Measurements from ENCODE around the gene PKP4.
"Not testable (repeated sequence)": the region's sequence is repeated elsewhere in the genome, so short reads cannot be mapped to it uniquely, and the experiment has no call there.

PKP4 gene, protein sequence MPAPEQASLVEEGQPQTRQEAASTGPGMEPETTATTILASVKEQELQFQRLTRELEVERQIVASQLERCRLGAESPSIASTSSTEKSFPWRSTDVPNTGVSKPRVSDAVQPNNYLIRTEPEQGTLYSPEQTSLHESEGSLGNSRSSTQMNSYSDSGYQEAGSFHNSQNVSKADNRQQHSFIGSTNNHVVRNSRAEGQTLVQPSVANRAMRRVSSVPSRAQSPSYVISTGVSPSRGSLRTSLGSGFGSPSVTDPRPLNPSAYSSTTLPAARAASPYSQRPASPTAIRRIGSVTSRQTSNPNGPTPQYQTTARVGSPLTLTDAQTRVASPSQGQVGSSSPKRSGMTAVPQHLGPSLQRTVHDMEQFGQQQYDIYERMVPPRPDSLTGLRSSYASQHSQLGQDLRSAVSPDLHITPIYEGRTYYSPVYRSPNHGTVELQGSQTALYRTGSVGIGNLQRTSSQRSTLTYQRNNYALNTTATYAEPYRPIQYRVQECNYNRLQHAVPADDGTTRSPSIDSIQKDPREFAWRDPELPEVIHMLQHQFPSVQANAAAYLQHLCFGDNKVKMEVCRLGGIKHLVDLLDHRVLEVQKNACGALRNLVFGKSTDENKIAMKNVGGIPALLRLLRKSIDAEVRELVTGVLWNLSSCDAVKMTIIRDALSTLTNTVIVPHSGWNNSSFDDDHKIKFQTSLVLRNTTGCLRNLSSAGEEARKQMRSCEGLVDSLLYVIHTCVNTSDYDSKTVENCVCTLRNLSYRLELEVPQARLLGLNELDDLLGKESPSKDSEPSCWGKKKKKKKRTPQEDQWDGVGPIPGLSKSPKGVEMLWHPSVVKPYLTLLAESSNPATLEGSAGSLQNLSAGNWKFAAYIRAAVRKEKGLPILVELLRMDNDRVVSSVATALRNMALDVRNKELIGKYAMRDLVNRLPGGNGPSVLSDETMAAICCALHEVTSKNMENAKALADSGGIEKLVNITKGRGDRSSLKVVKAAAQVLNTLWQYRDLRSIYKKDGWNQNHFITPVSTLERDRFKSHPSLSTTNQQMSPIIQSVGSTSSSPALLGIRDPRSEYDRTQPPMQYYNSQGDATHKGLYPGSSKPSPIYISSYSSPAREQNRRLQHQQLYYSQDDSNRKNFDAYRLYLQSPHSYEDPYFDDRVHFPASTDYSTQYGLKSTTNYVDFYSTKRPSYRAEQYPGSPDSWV

DNA sequence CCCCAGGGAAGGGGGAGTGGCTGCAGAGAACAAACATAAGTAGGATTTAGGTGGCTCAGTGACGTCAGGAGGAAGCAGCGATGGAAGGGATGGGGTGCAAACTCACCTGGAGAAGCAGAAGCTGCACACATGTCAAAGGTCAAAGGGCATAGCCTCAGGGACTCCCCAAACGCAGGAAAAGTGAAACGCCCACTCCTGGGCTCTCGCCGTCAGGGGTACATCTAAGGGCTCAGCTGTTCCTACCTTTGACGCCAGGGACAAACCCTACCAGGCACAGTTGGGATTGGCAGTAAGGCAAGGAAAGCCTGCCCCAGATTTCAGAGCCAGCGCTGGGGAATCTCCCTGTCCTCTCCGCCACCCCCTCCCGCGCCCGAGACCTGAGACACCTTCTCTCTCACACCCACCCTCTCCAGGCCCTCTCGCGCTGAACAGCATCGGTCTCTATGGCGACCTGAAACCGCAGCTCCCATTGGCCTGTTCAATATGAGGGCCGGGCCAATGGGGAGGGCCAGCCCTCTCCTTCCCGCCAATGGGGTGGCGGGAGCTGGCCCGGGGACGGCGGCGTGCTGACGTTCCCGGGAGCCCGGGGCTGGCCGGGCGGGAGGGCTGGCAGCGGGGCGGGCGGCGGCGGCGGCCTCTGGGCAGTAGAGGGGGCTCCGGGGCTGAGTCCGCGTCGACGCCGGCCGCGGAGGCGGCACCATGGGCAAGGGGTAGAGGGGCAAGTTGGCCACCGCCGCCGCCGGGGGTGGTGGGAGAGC is at the start of gene PKP4, which contains the start of gene CCDC148:
Gene PKP4 (plus strand): TSS at position 644 of the 758 bp plus-strand sequence. CDS start 76,233 bp downstream, outside the sequence.
Gene CCDC148 (minus strand): TSS at position 445 of the 758 bp plus-strand sequence. CDS start 314 bp downstream, at position 131.
- DNase-seq, result peak; percentile 95

DNA sequence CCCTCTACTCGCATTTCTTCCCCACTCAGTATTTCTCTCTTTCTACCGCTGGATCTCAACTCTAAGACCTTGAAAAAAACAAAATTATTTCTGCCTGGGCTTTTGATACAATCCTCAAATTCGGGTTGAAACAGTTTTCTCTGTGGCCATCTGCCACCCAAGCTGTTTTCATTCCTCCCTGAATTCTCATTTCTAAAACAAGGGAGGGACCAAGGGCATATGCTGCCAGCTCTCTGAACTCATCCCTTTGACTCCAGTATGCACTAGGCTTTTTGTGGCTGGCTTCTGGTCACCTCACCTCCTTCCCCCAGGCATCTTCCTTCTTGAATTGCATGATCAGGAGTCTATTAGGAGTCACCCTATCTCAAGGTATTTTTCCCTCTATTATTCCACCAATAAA is 49.7 kb upstream of the PKP4 start:
- DNase-seq, result no peak

DNA sequence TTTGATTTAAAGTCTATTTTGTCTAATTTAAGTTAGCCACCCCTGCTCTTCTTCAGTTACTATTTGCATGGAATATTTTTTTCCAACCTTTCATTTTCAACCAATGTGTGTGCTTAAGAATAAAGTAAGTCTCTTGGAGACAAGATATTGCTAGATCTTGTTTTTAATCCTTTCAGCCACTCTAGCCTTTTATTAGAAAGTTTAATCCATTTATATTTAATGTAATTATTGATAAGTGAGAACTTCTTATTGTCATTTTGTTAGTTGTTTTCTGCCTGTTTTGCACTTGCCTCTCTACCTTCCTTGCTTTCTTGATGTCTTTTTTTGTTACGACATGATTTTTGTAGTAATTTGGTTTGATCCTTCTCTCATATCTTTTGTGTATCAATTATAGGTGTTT is 46.6 kb upstream of the PKP4 start:
- DNase-seq, result no peak

DNA sequence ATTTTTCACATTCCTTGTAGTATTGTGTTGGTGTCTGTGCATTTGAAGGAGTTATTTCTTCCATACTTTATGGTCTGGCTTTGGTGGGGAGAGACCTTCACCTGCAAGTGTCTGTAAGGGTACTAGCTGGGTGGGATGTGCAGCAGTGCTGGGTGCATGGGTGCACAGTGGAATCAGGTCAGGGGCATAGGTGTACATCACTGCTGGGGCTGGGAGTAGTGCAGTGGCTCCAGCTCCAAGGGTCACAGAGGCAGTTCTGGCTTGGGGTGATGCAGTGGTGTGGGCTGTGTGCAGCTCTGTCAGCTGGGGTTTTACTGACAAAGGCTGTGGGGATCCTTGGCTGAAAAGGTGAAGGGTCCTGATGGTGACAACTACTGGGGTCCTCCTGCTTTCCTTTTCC is 45.0 kb upstream of the PKP4 start:
- DNase-seq, result no peak

DNA sequence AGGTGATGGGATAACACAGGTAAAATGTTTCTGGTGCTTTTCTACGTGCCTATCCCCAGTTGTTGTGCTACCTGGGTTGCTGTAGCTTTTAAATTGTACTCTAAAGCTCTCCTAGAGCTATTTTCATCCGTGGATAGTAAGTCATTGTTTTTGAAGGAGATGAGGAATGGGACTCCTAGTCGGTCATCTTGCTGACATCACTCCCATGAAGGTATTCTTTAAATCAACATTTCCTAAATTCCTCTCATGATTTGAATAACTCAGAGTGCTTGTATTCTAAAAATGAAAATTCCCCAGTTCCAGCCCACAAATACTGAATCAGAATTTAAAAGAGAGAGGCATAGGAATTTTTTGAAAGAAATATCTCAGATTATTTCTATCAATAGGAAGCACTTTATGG is 44.5 kb upstream of the PKP4 start:
- no peak for DNase-seq

DNA sequence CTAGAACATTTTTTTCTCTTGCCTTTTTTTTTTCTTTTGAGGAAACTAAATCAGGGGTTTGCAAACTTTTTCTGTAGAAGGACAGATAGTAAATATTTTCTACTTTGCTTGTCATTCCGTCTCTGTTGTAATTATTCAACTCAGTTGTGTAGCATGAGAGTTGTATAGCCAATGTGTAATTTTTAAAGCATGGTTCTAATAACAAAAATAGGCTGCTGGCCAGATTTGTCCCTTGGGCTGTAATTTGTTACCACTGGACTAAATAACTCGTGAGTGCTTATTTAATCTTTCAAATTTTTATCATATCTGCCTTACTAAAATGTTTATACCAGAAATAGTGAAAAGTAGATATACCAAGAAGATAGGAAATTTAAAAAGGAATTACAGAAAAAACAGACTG is 43.2 kb upstream of the PKP4 start:
- no peak for DNase-seq

DNA sequence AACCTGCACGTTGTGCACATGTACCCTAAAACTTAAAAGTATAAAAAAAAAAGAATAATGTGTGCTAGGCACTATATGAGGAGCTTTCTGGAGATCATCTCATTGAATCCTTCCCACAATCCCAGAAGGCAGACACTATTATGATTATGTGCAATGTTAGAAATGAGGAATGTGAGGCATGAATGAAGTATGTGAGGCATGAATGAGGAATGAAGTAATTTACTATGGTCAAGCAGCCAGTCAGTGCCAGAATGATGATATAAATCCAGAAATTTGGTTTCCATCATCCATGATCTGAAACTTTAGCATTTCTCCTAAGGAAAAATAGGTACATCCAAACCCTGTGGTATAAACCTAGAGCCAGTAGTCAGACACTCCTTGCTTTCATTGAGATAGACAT is 42.2 kb upstream of the PKP4 start:
- no peak for DNase-seq

DNA sequence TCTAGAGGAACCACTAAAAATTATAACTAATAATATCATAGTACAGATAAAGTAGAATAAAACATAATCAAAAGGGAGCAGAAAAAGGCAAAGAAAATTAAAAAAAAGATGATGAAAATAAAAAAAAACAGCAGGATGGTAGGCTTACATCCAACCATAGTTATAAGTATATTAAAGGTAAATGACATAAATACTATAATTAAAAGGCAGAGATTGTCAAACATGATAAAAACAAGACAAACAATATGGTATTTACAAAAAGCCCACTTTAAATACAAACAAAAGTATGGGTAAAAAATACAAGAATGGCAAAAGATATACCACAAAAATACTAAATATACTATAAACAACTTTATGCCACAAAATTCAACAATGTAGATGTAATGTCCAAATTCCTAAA is 24.6 kb upstream of the PKP4 start:
- no peak for DNase-seq

DNA sequence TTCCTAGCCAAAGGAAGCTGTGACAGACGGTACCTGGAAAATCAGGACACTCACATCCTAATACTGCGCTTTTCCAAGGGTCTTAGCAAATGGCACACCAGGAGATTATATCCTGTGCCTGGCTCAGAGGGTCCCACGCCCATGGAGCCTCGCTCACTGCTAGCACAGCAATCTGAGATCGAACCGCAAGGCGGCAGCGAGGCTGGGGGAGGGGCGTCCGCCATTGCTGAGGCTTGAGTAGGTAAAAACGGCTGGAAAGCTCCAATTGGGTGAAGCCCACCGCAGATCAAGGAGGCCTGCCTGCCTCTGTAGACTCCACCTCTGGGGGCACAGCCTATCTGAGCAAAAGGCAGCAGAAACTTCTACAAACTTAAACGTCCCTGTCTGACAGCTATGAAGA is 23.0 kb upstream of the PKP4 start:
- DNase-seq, result not testable (repeated sequence)

DNA sequence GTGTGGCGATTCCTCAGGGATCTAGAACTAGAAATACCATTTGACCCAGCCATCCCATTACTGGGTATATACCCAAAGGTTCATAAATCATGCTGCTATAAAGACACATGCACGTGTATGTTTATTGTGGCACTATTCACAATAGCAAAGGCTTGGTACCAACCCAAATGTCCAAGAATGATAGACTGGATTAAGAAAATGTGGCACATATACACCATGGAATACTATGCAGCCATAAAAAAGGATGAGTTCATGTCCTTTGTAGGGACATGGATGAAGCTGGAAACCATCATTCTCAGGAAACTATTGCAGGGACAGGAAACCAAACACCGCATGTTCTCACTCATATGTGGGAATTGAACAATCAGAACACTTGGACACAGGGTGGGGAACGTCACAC is 17.7 kb upstream of the PKP4 start:
- not testable (repeated sequence) for DNase-seq

DNA sequence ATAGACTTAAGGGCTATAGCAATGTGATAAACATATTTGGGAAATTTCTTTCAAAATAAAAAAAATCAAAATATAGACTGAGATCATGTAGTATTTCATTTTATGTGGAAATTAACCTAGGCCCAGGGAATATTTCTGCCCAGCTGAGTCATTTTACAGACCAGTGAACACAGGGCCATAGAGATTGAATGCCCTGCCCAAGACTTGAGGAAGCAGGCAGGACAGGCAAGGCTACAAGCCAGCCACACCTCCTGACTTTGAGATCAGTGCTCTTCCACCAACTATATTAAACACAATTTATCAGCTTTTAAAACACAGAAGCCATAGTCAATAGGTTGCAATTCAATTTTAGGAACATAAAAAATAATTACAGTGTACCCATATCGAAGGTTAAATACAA is 13.1 kb upstream of the PKP4 start:
- no peak for DNase-seq

DNA sequence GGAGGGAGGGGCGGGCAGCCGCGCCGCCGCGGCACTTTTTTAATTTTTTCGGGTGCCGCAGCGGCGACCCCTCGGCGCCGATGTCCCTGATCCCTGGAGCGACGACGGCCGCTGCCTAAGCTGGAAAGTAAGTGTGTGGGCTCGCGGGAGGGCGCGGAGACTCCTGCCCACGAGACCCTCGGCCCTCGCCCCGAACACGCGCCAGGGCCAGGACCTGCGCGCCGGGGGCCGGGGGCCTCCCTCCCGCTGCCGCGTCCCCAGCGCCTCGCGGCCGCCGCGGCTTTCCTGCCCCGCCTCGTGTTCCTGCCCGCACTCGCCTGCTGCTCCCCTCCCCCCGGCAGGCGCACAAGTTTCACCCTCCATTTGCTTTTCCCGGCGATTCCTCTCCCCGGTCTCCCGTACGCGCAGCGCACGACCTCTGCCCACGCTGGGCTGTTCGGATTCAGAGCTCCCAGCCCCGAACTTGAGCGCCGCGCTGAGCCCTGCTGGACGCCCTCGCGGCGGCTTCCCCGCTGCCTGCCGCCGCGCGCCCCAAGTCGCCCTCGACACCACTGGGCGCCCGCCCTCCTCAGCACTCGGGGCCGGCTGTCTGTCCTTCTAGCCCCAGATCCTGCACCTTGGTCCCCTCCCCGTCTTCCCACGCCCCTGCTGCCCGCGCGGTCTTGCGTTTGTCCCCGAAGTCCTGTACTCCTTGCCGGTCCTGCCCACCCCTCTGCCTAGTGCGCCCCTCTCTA is 507 bp downstream of the PKP4 start:
- DNase-seq, result peak; percentile 39

DNA sequence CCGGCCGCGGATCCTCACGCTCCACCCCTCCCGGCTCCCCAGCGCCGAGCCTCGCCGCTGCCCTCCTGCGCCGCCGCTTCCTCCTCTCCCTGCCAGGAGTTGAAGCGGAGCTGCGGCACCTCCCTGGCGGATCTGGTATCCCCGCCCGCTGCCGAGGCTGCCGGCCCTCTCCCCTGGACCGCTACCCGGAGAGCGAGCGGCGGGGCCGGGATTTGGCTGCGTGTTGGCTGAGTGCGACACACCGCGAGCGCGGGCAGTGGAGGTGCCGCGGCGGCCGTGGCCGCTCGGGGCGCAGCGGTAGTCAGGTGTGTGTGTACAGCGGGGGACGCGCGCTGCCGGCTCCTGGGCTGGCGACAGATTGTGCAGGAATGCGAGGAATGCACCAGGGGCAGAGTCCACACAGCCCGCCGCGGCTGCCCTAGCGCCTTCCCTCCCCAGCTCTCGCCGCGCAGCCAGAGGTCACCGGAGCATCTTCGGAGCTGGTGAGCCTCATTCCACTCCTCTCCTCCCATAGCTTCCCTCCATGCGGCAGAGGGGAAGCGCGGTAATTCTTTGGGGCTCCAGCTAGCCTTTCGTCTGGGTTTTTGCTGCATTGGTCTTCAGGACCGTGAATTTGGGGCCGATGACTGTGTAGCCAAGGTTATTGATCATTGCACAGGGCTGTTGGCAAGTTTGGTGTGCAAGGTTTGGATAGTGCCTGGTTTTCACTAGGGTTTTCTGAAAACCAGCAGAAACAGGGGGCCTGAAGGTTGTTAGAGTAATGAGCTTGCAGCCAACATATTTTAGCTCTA is 1.3 kb downstream of the PKP4 start:
- DNase-seq, result peak; percentile 42

DNA sequence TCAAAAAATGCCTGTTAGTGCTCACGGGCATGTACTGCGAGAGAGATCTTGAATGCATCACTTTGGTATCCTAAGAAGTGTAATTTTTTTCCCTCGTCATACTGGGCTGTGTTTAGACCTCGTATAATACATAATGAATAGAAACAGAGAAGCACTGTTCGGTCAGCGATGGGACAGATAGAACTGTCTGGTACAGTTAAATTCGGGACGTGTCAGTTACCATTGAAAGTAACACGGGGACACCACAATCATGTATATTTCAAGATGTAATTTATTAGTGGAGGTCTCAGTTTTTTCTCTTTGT is 1.8 kb downstream of the PKP4 start:
- no peak for DNase-seq

DNA sequence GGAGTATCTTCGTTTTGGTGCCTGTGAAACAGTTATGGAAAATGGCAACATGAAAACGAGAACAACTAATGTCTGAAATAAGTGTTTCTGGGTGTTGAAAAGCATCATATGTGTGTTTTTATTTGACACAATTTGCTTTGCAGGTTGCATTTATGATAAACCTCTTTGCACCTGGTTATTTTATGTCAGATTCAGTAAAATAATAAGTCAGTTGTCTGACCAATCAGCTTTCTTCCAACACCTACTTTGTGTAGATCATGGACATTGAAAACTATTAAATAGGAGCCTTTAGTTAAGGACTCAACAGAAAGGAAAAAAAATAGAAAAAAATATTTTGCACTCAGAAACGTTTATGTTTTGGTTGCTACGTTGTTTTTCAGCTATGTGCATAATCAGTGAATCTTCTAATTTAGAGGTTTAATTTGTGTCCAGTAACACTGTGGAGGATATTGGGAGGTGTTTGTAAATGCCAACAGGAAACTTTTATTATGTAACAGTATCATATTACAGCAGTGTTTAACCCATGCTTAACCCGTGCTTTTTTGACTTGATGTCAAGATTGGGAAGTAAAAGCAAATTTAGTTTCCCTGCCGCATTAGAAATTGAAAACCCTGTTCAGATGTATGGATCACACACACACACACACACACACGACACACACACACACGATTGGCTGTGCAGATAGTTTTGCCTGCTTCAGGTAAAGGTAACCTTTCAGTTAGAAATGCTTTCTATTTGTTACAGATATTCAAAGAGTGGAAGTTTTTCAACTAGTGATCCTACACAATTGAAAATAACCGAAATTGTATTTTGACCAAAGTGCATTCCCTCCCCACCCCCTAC is 2.6 kb downstream of the PKP4 start:
- peak; percentile 16 for DNase-seq

DNA sequence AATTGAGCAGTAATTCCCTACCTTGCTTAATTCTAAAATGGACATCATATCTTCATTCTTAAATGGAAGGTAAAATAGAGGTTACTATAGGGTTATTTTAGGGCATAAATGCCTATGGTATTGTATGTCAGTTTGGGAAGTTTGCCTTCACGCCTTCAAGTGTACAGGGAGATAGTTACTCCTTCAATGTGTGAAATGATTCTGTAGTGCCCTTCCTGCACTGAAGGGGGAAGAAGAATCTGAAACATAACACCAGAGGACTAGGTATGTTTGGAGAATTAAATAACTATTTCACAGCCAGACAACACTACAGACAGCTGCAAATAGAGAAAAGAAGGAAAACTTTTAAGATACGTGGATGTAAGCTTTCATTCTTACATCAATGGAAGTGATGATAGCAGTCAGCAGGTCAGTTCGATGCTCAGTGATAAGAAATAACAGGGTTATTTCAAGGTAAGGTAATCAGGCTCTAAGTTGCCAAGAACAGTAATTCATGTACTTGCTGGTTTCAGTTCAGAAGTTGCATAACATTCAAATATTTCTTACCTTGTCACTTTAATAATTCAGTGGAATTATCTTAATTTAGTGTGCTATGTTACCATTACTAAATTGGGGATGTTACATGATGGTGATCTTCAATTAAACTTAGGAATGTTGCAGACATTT is 4.0 kb downstream of the PKP4 start:
- no peak for DNase-seq

DNA sequence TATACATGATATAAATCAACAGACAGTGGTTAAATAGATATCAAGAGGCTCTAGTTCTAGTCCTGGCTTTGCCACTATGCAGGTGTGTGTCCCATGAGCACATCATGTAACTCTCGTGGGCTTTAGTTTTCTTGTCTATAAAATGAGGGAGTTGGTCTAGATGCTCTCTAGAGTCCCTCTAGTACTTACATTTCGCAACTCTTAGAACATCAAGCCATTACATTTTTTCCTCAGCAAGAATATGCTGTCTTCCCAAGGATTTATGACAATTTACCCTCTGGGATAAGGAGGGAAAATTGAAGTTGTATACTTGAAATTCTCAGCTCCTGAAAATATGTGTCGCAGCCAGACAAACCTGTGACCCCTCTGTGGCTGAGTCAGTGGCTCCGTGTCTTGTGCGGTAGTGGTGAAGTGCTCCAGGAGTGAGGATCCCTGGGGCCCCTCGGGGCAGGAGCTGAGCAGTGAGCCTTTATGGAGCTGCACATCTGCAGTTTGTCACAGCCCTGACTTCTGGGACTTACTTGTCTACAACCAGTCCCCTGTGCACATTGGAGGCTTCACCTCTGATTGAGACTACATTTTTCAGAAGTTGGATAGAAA is 6.8 kb downstream of the PKP4 start:
- no peak for DNase-seq

DNA sequence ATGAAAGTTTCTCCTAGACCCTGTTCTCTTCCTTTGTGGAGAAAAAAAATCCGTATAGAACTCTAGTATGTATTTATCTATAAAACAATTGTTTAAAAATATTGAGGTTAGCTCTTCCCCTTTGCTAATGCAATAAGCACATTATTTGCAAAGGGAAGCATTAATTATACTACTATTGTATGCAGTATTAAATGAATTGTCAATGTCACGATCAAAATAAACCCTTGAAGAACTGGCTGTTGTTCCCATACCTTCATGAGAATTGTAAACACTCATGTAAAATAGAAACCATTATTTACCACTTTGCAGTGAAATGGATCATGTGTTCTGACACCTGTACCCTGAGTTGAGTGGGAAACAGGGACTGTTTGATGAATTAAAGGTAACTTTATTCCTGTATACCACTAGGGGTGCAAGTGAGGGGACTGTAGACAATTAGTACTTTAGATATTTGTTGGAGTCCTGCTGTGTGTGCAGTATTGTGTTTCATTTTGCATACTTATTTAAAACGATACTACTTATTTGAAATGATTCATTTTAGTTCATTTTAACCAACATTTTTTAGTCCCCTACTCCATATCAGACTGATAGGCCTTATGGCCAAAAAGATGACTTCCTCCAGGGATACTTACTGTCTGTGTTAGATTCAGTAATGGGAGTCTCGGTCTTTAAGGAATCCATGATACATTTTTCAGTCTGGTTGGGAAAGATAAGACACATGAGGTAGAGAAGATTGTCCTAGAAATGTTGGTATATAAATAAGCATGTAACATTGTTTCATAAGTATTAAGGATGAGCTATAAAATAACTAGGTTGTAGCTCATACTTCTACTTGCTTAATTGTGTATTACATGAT is 7.9 kb downstream of the PKP4 start:
- peak; percentile 46 for DNase-seq

Measured in NCI-H748 treated with DMSO at 0.1 percent for 48 hours (cell line).